HCT116 (cell line): Measurements from ENCODE around the gene DIO1.

Source experiments
- ATF3 ChIP-seq: IDR thresholded peaks from 2 replicates; pipeline ENCODE4 v1.6.1; 2012
- CTCF ChIP-seq, 3 experiments: fragments of 200-600 bp in 1 of 3; sonication (generic) in 1 of 3; IDR thresholded peaks in 2 of 3; conservative IDR thresholded peaks in 1 of 3; 2 replicates each; pipeline ENCODE4 v1.5.1; 2012 to 2017; ENCODE audit warnings: low read depth in 2 of 3, low read length in 2 of 3, antibody characterized with exemption in 1 of 3, borderline replicate concordance in 1 of 3, control low read depth in 1 of 3, mild to moderate bottlenecking in 1 of 3, mixed read lengths in 1 of 3, mixed run types in 1 of 3, moderate library complexity in 1 of 3; ENCODE audit not compliant: insufficient read depth in 1 of 3
- EGR1 ChIP-seq: IDR thresholded peaks from 2 replicates; pipeline ENCODE4 v1.6.1; 2012; ENCODE audit warnings: low read depth
- EZH2 ChIP-seq: fragments of 200-600 bp; sonication (generic); IDR thresholded peaks from 2 replicates; pipeline ENCODE4 v1.6.1; 2017; ENCODE audit warnings: antibody characterized with exemption, mixed run types
- JUND ChIP-seq: IDR thresholded peaks from 2 replicates; pipeline ENCODE4 v1.6.1; 2012
- POLR2A ChIP-seq: IDR thresholded peaks from 2 replicates; pipeline ENCODE4 v1.7.0; 2011; ENCODE audit warnings: borderline replicate concordance; ENCODE audit not compliant: insufficient read depth, insufficient read length; ENCODE audit errors: extremely low read depth
- POLR2AphosphoS5 ChIP-seq: IDR thresholded peaks from 2 replicates; pipeline ENCODE4 v1.6.1; 2011; ENCODE audit warnings: mild to moderate bottlenecking, low read depth, low read length, moderate library complexity
- RAD21 ChIP-seq: IDR thresholded peaks from 2 replicates; pipeline ENCODE4 v1.6.1; 2012; ENCODE audit warnings: low read depth, mild to moderate bottlenecking
- SP1 ChIP-seq: IDR thresholded peaks from 2 replicates; pipeline ENCODE4 v1.6.1; 2012; ENCODE audit warnings: low read depth
- TCF7L2 ChIP-seq: IDR thresholded peaks from 2 replicates; pipeline ENCODE4 v1.7.0; 2011; ENCODE audit warnings: borderline replicate concordance, inconsistent platforms; ENCODE audit not compliant: insufficient read depth, insufficient read length; ENCODE audit errors: extremely low read depth
- ZFX ChIP-seq: fragments of 450-650 bp; IDR thresholded peaks from 2 replicates; pipeline ENCODE4 v1.6.1; 2017
- ZNF274 ChIP-seq: fragments of 200-500 bp; sonication (Bioruptor generic); IDR thresholded peaks from 2 replicates; pipeline ENCODE4 v1.6.1; 2014; ENCODE audit warnings: mild to moderate bottlenecking, low read depth, low read length, inconsistent platforms
- TF ChIP-seq, protein P1 (sequence below): IDR thresholded peaks from 2 replicates; pipeline ENCODE4 v1.6.1; 2012; ENCODE audit warnings: low read depth

DNA sequence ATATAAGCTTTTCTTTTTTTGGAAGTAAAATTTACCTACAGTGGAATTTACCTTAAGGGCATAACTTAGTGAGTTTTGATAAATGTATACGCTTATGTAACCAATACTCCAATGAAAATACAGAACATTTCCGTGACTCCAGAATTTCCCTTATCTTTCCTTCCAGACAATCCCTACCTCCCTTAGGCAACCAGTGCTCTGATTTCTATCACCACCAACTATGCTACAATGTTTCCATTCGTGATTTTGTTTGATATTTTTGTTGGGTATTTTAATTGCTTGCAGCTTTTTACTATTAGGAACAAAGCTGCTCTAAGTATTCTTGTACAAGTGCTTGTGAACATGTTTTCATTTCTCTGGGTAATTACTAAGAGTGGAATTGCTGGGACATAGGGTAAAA is 36.9 kb downstream of the DIO1 start:
- no peak for TF ChIP-seq SP1
- TF ChIP-seq RAD21: no peak
- no peak for TF ChIP-seq CTCF (IDR thresholded peaks at IDR 0.05 in 2 of 3, conservative IDR thresholded peaks at IDR 0.05 in 1 of 3; ENCODE audit: borderline replicate concordance in 1 of 3, insufficient read depth in 1 of 3, low read depth in 2 of 3, low read length in 2 of 3)
- no peak for TF ChIP-seq POLR2A
- TF ChIP-seq ZFX: no peak
- no peak for TF ChIP-seq ZNF274
- no peak for TF ChIP-seq EGR1
- TF ChIP-seq, protein P1, sequence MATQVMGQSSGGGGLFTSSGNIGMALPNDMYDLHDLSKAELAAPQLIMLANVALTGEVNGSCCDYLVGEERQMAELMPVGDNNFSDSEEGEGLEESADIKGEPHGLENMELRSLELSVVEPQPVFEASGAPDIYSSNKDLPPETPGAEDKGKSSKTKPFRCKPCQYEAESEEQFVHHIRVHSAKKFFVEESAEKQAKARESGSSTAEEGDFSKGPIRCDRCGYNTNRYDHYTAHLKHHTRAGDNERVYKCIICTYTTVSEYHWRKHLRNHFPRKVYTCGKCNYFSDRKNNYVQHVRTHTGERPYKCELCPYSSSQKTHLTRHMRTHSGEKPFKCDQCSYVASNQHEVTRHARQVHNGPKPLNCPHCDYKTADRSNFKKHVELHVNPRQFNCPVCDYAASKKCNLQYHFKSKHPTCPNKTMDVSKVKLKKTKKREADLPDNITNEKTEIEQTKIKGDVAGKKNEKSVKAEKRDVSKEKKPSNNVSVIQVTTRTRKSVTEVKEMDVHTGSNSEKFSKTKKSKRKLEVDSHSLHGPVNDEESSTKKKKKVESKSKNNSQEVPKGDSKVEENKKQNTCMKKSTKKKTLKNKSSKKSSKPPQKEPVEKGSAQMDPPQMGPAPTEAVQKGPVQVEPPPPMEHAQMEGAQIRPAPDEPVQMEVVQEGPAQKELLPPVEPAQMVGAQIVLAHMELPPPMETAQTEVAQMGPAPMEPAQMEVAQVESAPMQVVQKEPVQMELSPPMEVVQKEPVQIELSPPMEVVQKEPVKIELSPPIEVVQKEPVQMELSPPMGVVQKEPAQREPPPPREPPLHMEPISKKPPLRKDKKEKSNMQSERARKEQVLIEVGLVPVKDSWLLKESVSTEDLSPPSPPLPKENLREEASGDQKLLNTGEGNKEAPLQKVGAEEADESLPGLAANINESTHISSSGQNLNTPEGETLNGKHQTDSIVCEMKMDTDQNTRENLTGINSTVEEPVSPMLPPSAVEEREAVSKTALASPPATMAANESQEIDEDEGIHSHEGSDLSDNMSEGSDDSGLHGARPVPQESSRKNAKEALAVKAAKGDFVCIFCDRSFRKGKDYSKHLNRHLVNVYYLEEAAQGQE: no peak
- TF ChIP-seq JUND: no peak
- TF ChIP-seq POLR2AphosphoS5: no peak
- no peak for TF ChIP-seq ATF3
- TF ChIP-seq EZH2: no peak
- TF ChIP-seq TCF7L2: no peak
